Measurements from ENCODE around the gene SUGCT.

DNA sequence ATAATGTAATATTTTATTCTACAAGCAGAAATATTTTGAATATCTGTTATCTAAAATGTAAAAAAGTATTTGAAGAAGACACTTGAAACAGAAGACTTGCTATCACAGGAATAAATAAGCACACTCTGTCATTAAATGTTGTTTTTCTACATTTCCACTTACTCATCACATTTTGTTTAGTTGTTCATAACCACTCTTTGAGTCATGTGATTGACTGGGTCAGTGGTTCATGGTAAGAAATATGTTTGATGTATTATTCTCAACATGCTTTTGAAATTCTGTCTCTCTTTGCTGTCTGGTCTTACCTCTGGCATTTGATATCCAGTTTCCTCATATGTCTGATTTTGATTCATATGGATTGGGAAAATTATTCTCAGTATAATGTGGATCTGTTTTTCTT lies 171.8 kb downstream of the SUGCT start:
- TF ChIP-seq POLR2A (IDR thresholded peaks at IDR 0.05; ENCODE audit: control extremely low read depth in 1 of 2, low read depth in 2 of 2, low read length in 2 of 2): no peak
- TF ChIP-seq, protein P1, sequence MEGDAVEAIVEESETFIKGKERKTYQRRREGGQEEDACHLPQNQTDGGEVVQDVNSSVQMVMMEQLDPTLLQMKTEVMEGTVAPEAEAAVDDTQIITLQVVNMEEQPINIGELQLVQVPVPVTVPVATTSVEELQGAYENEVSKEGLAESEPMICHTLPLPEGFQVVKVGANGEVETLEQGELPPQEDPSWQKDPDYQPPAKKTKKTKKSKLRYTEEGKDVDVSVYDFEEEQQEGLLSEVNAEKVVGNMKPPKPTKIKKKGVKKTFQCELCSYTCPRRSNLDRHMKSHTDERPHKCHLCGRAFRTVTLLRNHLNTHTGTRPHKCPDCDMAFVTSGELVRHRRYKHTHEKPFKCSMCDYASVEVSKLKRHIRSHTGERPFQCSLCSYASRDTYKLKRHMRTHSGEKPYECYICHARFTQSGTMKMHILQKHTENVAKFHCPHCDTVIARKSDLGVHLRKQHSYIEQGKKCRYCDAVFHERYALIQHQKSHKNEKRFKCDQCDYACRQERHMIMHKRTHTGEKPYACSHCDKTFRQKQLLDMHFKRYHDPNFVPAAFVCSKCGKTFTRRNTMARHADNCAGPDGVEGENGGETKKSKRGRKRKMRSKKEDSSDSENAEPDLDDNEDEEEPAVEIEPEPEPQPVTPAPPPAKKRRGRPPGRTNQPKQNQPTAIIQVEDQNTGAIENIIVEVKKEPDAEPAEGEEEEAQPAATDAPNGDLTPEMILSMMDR (IDR thresholded peaks at IDR 0.05; ENCODE audit: control extremely low read depth in 1 of 3, insufficient read depth in 1 of 3, low read depth in 1 of 3, low read length in 3 of 3): no peak
